HK-2 (cell line): ENCODE measurements around the gene BTBD10.
A peak's percentile ranks its signal among the peaks of the same experiment; 100 is the strongest.
"Not testable (repeated sequence)": the region's sequence is repeated elsewhere in the genome, so short reads cannot be mapped to it uniquely, and the experiment has no call there.

Experiments used
- DNase-seq: peaks from one replicate; pipeline ENCODE4 v3.0.0-alpha.2; 2018; ENCODE audit not compliant: unreplicated experiment

The BTBD10 gene

DNA sequence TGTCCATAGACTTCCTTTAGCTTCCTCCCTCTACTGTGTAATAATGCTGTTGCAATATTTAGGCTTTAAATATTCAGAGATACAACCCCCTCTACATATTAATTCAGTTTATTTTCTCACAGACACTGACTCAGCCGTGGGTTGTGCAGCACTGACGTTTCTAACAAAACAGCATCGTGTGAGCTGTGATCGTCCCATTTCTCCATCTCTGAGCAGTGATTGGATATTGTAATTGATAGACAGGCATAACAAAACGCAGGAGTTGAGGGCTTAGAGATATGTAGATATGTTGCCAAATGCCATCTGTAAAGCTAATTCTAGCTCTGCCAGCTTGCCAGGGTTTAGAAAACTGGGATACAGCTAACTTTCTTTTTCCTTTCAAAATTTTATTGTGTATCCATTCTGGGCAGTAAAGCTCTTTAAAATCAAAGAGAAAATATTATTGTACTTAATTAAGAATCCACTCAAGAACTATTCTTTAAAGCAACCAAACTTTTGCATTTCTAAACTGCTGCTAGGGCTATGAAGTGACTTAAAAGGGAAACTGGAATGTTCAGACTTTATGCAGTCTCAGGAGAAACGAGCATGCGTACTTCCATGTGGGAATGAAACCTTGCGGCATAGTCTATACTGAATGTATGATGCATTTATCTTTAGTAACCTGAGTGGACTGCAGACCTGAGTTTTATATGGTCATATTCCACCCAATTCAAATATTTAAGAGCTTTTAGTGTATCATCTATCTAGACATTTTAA lies 22.7 kb downstream of the BTBD10 start:
- DNase-seq, result peak; percentile 30

GRCh38 chr11:13438291-13438690 lies 24.7 kb downstream of the BTBD10 start:
- DNase-seq, result no peak

- not testable (repeated sequence) for DNase-seq
Observed at GRCh38 chr11:13436836-13437235, 26.2 kb downstream of the BTBD10 start.

GRCh38 chr11:13434247-13435205 lies 28.5 kb downstream of the BTBD10 start:
- DNase-seq, result no peak

- DNase-seq, result no peak
Observed at GRCh38 chr11:13433437-13433836, 29.6 kb downstream of the BTBD10 start.

- DNase-seq, result peak; percentile 63
Observed at GRCh38 chr11:13429836-13430235, 33.2 kb downstream of the BTBD10 start.

DNA sequence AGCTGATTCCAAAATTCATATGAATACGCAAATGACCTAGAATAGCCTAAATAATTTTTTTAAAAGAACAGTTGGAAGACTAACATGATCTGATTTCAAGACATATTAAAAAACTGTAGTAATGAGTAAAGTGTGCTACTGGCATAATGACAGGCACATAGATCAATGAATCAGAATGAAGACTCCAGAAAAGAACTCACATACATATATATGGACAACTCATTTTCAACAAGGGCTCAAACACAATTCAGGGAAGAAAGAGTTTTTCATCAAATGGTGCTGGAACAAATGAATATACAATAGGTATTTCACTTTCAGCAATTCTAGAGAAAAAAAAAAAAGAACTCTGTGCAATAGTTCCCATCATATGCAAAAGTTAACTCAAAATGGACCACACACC lies 33.7 kb downstream of the BTBD10 start:
- no peak for DNase-seq

DNA sequence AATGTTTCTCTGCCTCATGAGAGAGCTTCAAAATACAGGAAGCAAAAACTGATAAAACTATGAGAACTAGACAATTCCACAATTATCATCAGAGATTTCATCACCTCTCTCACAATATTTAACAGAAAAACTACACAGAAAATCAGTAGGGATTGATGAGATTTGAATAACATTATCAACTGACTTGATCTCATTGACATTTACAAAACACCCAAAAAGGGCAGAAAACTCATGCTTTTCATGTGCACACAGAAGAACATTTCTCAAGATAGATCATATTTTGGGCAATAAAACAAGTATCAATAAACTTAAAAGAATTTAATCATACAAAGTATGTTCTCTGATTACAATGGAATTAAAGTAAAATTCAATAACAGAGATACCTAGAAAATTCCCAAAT lies 35.6 kb downstream of the BTBD10 start:
- no peak for DNase-seq

- DNase-seq, result no peak
Observed at GRCh38 chr11:13423372-13423771, 39.6 kb downstream of the BTBD10 start.

- DNase-seq, result no peak
Observed at GRCh38 chr11:13421561-13421960, 41.5 kb downstream of the BTBD10 start.

GRCh38 chr11:13415201-13415600 lies 47.8 kb downstream of the BTBD10 start:
- DNase-seq, result no peak

- no peak for DNase-seq
Observed at GRCh38 chr11:13405220-13405619, 57.8 kb downstream of the BTBD10 start.

- not testable (repeated sequence) for DNase-seq
Observed at GRCh38 chr11:13398335-13398734, 64.7 kb downstream of the BTBD10 start.

DNA sequence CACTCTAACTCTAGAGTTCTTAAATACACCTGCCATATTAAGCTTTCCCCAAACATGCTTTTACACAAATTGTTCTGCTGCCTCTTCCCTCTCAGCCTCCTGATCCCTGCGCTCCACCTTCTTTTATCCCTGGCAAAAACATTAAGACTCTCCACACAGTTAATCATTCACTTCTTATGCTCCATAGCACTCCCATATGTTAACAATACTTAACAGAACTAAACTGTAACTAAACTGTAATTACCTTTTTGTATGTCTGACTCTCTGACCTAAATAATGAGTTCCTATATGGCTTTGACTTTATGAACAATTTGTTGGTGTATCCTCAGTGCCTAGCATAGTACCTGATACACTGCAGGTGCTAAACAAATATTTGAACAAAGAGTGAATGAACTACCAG lies 71.8 kb downstream of the BTBD10 start:
- no peak for DNase-seq

DNA sequence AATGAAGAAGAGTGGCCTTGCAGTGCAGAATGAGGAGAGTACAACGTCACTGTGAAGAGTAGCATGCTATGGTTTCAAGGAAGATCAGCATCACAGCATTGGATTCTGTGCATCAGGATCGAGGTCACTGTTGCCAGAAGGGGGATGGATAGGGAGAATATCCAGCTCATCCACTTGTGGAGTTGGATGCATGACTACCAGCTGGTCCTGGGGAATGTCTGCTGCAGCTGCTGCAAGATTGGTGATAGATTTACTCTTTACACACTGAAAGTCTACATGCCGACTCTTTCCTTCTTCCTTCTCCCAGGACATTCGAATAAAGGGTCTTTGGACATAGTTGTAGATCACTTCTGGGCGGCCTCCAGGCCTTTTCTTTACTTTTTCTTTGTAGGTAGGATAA lies 74.3 kb downstream of the BTBD10 start:
- DNase-seq, result no peak

GRCh38 chr11:13386567-13386966 lies 76.5 kb downstream of the BTBD10 start:
- no peak for DNase-seq

DNA sequence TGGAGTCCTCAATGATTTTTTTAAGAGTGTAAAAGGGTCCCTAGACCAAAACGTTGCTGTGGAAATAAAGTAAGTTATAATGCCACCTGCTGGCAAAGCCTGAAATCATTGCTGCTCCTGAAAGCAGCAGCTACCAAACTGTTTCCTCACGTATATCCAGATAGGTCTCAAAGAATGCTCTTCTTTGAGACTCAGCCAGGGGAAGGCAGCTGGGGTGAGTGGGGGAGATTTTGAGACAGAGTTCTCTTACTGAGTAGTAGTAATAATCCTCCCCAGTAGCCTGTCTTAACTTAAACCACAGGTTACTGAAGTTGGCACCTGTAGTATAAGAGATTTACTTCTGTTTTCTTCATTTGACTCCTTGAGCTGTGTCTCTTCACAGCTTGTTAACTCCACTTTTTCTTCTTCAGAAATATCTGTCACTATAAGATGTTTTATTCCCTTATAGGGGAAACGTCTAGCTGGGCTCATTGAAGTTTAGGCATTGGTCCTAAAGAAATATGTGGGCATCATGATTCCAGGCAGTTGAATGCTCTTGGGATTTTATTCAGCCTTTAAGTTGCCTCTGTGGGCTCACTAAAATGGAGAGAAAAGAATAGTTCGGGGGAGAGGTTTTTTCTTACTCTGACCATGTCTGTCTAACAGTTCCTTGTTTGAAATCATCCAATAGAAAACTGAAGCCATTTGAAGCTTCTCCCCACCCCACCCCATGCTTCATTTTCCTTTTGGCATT lies 77.9 kb downstream of the BTBD10 start:
- no peak for DNase-seq

DNA sequence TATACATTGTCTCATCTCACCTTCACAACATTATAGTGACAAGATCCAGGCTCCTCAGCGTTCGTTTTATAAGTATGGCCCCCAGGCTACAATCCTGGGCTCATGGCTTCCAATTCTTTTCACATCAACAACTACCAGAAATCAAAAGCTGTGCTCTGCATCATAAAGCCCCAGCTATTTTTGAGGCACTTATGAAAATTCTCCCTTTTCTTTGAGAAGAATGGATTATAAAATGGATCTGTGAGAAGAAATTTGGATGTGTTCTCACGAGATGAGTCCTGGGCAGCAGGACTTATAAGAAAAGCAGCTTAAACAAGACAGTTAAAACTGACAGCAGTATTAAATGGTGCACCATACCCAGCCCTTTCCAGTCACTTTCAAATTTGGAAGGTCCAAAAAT lies 80.3 kb downstream of the BTBD10 start:
- DNase-seq, result no peak

- no peak for DNase-seq
Observed at GRCh38 chr11:13380731-13381130, 82.3 kb downstream of the BTBD10 start.

- no peak for DNase-seq
Observed at GRCh38 chr11:13378316-13378715, 84.7 kb downstream of the BTBD10 start.

- DNase-seq, result no peak
Observed at GRCh38 chr11:13376838-13377237, 86.2 kb downstream of the BTBD10 start.

- DNase-seq, result no peak
Observed at GRCh38 chr11:13376402-13376801, 86.6 kb downstream of the BTBD10 start.
